HG03460 (cell line): ENCODE data around the gene ANXA10.
"Not testable (repeated sequence)": the region's sequence is repeated elsewhere in the genome, so short reads cannot be mapped to it uniquely, and the experiment has no call there.

Source experiments
- ATAC-seq: cut with Tn5 transposase; IDR thresholded peaks from one replicate; pipeline ENCODE4 v1.9.1; 2021; ENCODE audit not compliant: unreplicated experiment

Gene ANXA10

GRCh38 chr4:168118116-168118655, 25.8 kb downstream of the ANXA10 start:
- ATAC-seq, result no peak

GRCh38 chr4:168119100-168119499, 26.8 kb downstream of the ANXA10 start:
- ATAC-seq, result no peak

GRCh38 chr4:168119890-168120289, 27.6 kb downstream of the ANXA10 start:
- no peak for ATAC-seq

- no peak for ATAC-seq
These were observed 28.5 kb downstream of the ANXA10 start for GRCh38 chr4:168120811-168121210.

- no peak for ATAC-seq
These were observed 31.8 kb downstream of the ANXA10 start for GRCh38 chr4:168124008-168124641.

GRCh38 chr4:168126952-168127351, 34.6 kb downstream of the ANXA10 start:
- ATAC-seq, result no peak

GRCh38 chr4:168128601-168129000, 36.3 kb downstream of the ANXA10 start:
- ATAC-seq, result no peak

GRCh38 chr4:168129046-168129772, 36.9 kb downstream of the ANXA10 start:
- no peak for ATAC-seq

- ATAC-seq, result no peak
These were observed 37.5 kb downstream of the ANXA10 start for GRCh38 chr4:168129802-168130201.

- ATAC-seq, result no peak
These were observed 38.9 kb downstream of the ANXA10 start for GRCh38 chr4:168131196-168131595.

- no peak for ATAC-seq
These were observed 42.3 kb downstream of the ANXA10 start for GRCh38 chr4:168134651-168135050.

- not testable (repeated sequence) for ATAC-seq
These were observed 43.5 kb downstream of the ANXA10 start for GRCh38 chr4:168135860-168136259.

GRCh38 chr4:168137695-168138094, 45.4 kb downstream of the ANXA10 start:
- ATAC-seq, result not testable (repeated sequence)

GRCh38 chr4:168138143-168138542, 45.8 kb downstream of the ANXA10 start:
- ATAC-seq, result no peak

- no peak for ATAC-seq
These were observed 47.0 kb downstream of the ANXA10 start for GRCh38 chr4:168139336-168139735.

GRCh38 chr4:168141733-168142132, 49.4 kb downstream of the ANXA10 start:
- no peak for ATAC-seq

- no peak for ATAC-seq
These were observed 51.3 kb downstream of the ANXA10 start for GRCh38 chr4:168143601-168144000.

GRCh38 chr4:168150420-168151050, 58.2 kb downstream of the ANXA10 start:
- no peak for ATAC-seq

GRCh38 chr4:168151327-168151726, 59.0 kb downstream of the ANXA10 start:
- no peak for ATAC-seq

GRCh38 chr4:168152837-168153500, 60.6 kb downstream of the ANXA10 start:
- ATAC-seq, result no peak
